PC-3 (cell line): ENCODE measurements around the gene ACER1.

Experiments used
- EZH2 ChIP-seq: fragments of 300-600 bp; sonication (generic); IDR thresholded peaks from one replicate; pipeline ENCODE4 v1.6.1; 2017; ENCODE audit warnings: antibody characterized with exemption, mild to moderate bottlenecking, low read length; ENCODE audit not compliant: unreplicated experiment
- EZH2phosphoT487 ChIP-seq: fragments of 300-600 bp; sonication (generic); IDR thresholded peaks from 2 replicates; pipeline ENCODE4 v1.6.1; 2018; ENCODE audit warnings: mild to moderate bottlenecking, antibody characterized with exemption, low read length, borderline replicate concordance
- TF ChIP-seq, protein P1 (sequence below): fragments of 300-600 bp; sonication (generic); conservative IDR thresholded peaks from 2 replicates; pipeline ENCODE4 v1.5.1; 2017; ENCODE audit warnings: antibody characterized with exemption, low read depth, mild to moderate bottlenecking, low read length

DNA sequence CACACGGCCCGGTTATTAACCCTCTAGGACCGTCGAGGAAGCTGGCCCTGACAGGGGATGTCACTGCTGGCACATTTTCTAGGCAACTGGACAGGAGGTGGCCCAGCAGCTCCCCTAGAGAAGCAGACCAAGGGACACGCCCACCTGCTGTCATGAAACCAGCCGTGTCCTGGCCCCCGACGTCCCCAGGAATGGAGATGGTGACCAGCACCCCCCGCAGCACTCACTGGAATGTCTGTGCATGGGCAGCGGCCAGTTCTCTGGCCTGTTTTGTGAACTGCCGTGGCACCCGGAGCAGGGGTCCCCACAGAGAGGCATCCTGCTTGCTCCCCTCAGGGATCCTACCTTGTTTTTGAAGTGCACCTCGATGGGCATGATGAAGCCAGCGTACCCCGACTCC, 71.5 kb downstream of the ACER1 start:
- TF ChIP-seq, protein P1, sequence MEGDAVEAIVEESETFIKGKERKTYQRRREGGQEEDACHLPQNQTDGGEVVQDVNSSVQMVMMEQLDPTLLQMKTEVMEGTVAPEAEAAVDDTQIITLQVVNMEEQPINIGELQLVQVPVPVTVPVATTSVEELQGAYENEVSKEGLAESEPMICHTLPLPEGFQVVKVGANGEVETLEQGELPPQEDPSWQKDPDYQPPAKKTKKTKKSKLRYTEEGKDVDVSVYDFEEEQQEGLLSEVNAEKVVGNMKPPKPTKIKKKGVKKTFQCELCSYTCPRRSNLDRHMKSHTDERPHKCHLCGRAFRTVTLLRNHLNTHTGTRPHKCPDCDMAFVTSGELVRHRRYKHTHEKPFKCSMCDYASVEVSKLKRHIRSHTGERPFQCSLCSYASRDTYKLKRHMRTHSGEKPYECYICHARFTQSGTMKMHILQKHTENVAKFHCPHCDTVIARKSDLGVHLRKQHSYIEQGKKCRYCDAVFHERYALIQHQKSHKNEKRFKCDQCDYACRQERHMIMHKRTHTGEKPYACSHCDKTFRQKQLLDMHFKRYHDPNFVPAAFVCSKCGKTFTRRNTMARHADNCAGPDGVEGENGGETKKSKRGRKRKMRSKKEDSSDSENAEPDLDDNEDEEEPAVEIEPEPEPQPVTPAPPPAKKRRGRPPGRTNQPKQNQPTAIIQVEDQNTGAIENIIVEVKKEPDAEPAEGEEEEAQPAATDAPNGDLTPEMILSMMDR = no peak
- TF ChIP-seq EZH2phosphoT487 (no peak), EZH2 (no peak)
